ENCODE measurements around the gene CDT1.

The CDT1 gene

GRCh38 chr16:88806491-88807111 is 3.0 kb downstream of the CDT1 start:
- no peak for DNase-seq

GRCh38 chr16:88807142-88807625 is 3.6 kb downstream of the CDT1 start:
- DNase-seq = no peak

- DNase-seq = no peak
Measured at GRCh38 chr16:88807626-88808453, 4.3 kb downstream of the CDT1 start.

- no peak for DNase-seq
Measured at GRCh38 chr16:88809068-88809675, 5.6 kb downstream of the CDT1 start.

- DNase-seq = no peak
Measured at GRCh38 chr16:88809676-88810165, 6.1 kb downstream of the CDT1 start.

- no peak for DNase-seq
Measured at GRCh38 chr16:88810166-88810911, 6.8 kb downstream of the CDT1 start.

GRCh38 chr16:88810912-88811768 is 7.6 kb downstream of the CDT1 start:
- peak; percentile 68 for DNase-seq

GRCh38 chr16:88811769-88812512 is 8.4 kb downstream of the CDT1 start, which contains the start of gene APRT:
APRT (minus strand) TSS chr16:88811928; CDS start chr16:88811899, 29 bp downstream.
- peak; percentile 97 for DNase-seq

- DNase-seq = no peak
Measured at GRCh38 chr16:88812513-88813268, 9.1 kb downstream of the CDT1 start.

GRCh38 chr16:88813269-88814143 is 9.9 kb downstream of the CDT1 start:
- no peak for DNase-seq

GRCh38 chr16:88814144-88814502 is 10.5 kb downstream of the CDT1 start:
- DNase-seq = no peak

GRCh38 chr16:88815227-88815626 is 11.6 kb downstream of the CDT1 start:
- no peak for DNase-seq

GRCh38 chr16:88815901-88816589 is 12.5 kb downstream of the CDT1 start:
- peak; percentile 53 for DNase-seq

GRCh38 chr16:88816736-88817535 is 13.3 kb downstream of the CDT1 start:
- no peak for DNase-seq

GRCh38 chr16:88817785-88818574 is 14.4 kb downstream of the CDT1 start:
- DNase-seq = no peak

- no peak for DNase-seq
Measured at GRCh38 chr16:88818575-88818874, 14.9 kb downstream of the CDT1 start.

GRCh38 chr16:88819126-88819525 is 15.5 kb downstream of the CDT1 start:
- no peak for DNase-seq
